HCT116 (cell line): ENCODE data around the gene DHRS13. TPM values are rescaled to one million over a fixed set of nuclear protein-coding genes. Genes with fewer than 3 reads are reported as not detected.

Source experiments
- ATAC-seq: fragments of 200-7000 bp; cut with Tn5 transposase; 2 replicates; pipeline ENCODE4 v1.9.1; 2020; ENCODE audit warnings: mild to moderate bottlenecking, moderate library complexity
- BruUV-seq: library from RNA; stranded (reverse); fragments of 400-500 nt; replicated peaks from 2 replicates; lab custom pipeline; 2021; lab: Mats Ljungman, UMichigan
- CTCF ChIA-PET: fragments of 300-600 bp; sonication (Branson Sonifier 250); formaldehyde crosslinking; loops from one replicate; lab custom pipeline; 2021; ENCODE audit warnings: antibody characterized with exemption; lab: Charles Lee
- POLR2A ChIA-PET: fragments of 300-600, 350-600 bp; sonication (Branson Sonifier 250); formaldehyde crosslinking; loops from one replicate; lab custom pipeline; 2021; ENCODE audit warnings: antibody characterized with exemption; lab: Charles Lee
- RAD21 ChIA-PET, 2 experiments: fragments of 300-600 bp; sonication (Branson Sonifier 250); formaldehyde crosslinking; loops; one replicate each; lab custom pipeline; 2023; ENCODE audit warnings: low total read pairs in 2 of 2; ENCODE audit not compliant: uncharacterized antibody in 2 of 2, unreplicated experiment in 2 of 2, low non-redundant PET in 1 of 2; lab: Charles Lee
- DNase-seq: peaks from one replicate; pipeline ENCODE4 v3.0.0-alpha.2; 2010; ENCODE audit warnings: low read depth, low spot score
- H2AFZ ChIP-seq: fragments of 200-600 bp; shearing (Covaris generic), sonication (generic); 2 replicates; pipeline ENCODE4 v1.6.1; 2017; ENCODE audit warnings: low read depth, mixed run types, mixed read lengths, antibody characterized with exemption, low read length; ENCODE audit not compliant: poor library complexity, severe bottlenecking
- H3K27ac ChIP-seq: 2 replicates; pipeline ENCODE4 v1.5.1; 2012; ENCODE audit warnings: low read depth, low read length
- H3K27me3 ChIP-seq: fragments of 200-600 bp; sonication (generic); 2 replicates; pipeline ENCODE4 v1.6.1; 2016; ENCODE audit warnings: mixed run types, low read length, mixed read lengths; ENCODE audit not compliant: insufficient read depth
- H3K36me3 ChIP-seq, 2 experiments: fragments of 200-500 bp in 1 of 2; fragments of 200-600 bp in 1 of 2; sonication (Bioruptor generic) in 1 of 2; sonication (generic) in 1 of 2; 2 replicates each; pipeline versions ENCODE4 v1.5.1 to v1.6.1; 2014 to 2016; ENCODE audit warnings: low read length in 2 of 2, inconsistent platforms in 1 of 2, mixed read lengths in 1 of 2, mixed run types in 1 of 2; ENCODE audit not compliant: insufficient read depth in 2 of 2, control insufficient read depth in 1 of 2
- H3K4me1 ChIP-seq, 2 experiments: fragments of 200-600 bp in 1 of 2; sonication (generic) in 1 of 2; 2 replicates each; pipeline versions ENCODE4 v1.5.1 to v1.6.1; 2012 to 2017; ENCODE audit warnings: low read length in 2 of 2, inconsistent platforms in 1 of 2, mild to moderate bottlenecking in 1 of 2, mixed read lengths in 1 of 2, mixed run types in 1 of 2, moderate library complexity in 1 of 2; ENCODE audit not compliant: insufficient read depth in 2 of 2, control insufficient read depth in 1 of 2
- H3K4me2 ChIP-seq: fragments of 200-600 bp; sonication (generic); 2 replicates; pipeline ENCODE4 v1.6.1; 2017; ENCODE audit warnings: mixed run types, low read length, mixed read lengths
- H3K4me3 ChIP-seq, 2 experiments: fragments of 200-600 bp in 1 of 2; sonication (generic) in 1 of 2; replicated peaks in 1 of 2; 2 replicates each; pipeline ENCODE4 v1.5.1; 2011 to 2016; ENCODE audit warnings: low read length in 2 of 2, control low read depth in 1 of 2, low read depth in 1 of 2, mild to moderate bottlenecking in 1 of 2, mixed read lengths in 1 of 2, mixed run types in 1 of 2
- H3K79me2 ChIP-seq: fragments of 200-600 bp; sonication (generic); 2 replicates; pipeline ENCODE4 v1.6.1; 2017; ENCODE audit warnings: mild to moderate bottlenecking, mixed run types, low read length, moderate library complexity, mixed read lengths; ENCODE audit not compliant: insufficient read depth
- H3K9ac ChIP-seq: fragments of 200-600 bp; sonication (generic); 2 replicates; pipeline ENCODE4 v1.6.1; 2016; ENCODE audit warnings: low read length, mixed read lengths
- H3K9me2 ChIP-seq: fragments of 200-600 bp; sonication (generic), shearing (Covaris generic); 2 replicates; pipeline ENCODE4 v1.6.1; 2017; ENCODE audit warnings: mixed run types, mild to moderate bottlenecking, moderate library complexity; ENCODE audit not compliant: insufficient read depth
- H3K9me3 ChIP-seq, 2 experiments: fragments of 200-500 bp in 1 of 2; fragments of 200-600 bp in 1 of 2; sonication (Bioruptor generic) in 1 of 2; sonication (generic) in 1 of 2; 2 replicates each; pipeline ENCODE4 v1.6.1; 2014 to 2017; ENCODE audit warnings: low read length in 2 of 2, mixed read lengths in 2 of 2, inconsistent platforms in 1 of 2, low read depth in 1 of 2, mild to moderate bottlenecking in 1 of 2, mixed run types in 1 of 2, moderate library complexity in 1 of 2; ENCODE audit not compliant: control insufficient read depth in 1 of 2, insufficient read depth in 1 of 2
- H4K20me1 ChIP-seq: fragments of 200-600 bp; sonication (generic), shearing (Covaris generic); 2 replicates; pipeline ENCODE4 v1.6.1; 2017; ENCODE audit warnings: mixed run types, mild to moderate bottlenecking, moderate library complexity; ENCODE audit not compliant: insufficient read depth
- ATF3 ChIP-seq: IDR thresholded peaks from 2 replicates; pipeline ENCODE4 v1.6.1; 2012
- CEBPB ChIP-seq: IDR thresholded peaks from 2 replicates; pipeline ENCODE4 v1.6.1; 2012; ENCODE audit warnings: low read depth
- EGR1 ChIP-seq: IDR thresholded peaks from 2 replicates; pipeline ENCODE4 v1.6.1; 2012; ENCODE audit warnings: low read depth
- ELF1 ChIP-seq: IDR thresholded peaks from 2 replicates; pipeline ENCODE4 v1.6.1; 2012; ENCODE audit warnings: low read depth, borderline replicate concordance
- EZH2 ChIP-seq: fragments of 200-600 bp; sonication (generic); IDR thresholded peaks from 2 replicates; pipeline ENCODE4 v1.6.1; 2017; ENCODE audit warnings: antibody characterized with exemption, mixed run types
- EZH2phosphoT487 ChIP-seq: fragments of 200-600 bp; IDR thresholded peaks from 2 replicates; pipeline ENCODE4 v1.6.1; 2018; ENCODE audit warnings: antibody characterized with exemption, borderline replicate concordance
- JUND ChIP-seq: IDR thresholded peaks from 2 replicates; pipeline ENCODE4 v1.6.1; 2012
- POLR2A ChIP-seq: IDR thresholded peaks from 2 replicates; pipeline ENCODE4 v1.7.0; 2011; ENCODE audit warnings: borderline replicate concordance; ENCODE audit not compliant: insufficient read depth, insufficient read length; ENCODE audit errors: extremely low read depth
- SP1 ChIP-seq: IDR thresholded peaks from 2 replicates; pipeline ENCODE4 v1.6.1; 2012; ENCODE audit warnings: low read depth
- YY1 ChIP-seq: IDR thresholded peaks from 2 replicates; pipeline ENCODE4 v1.6.1; 2011; ENCODE audit warnings: low read length, low read depth, moderate library complexity, mild to moderate bottlenecking; ENCODE audit not compliant: insufficient replicate concordance; ENCODE audit errors: extremely low read depth
- ZBTB33 ChIP-seq: IDR thresholded peaks from 2 replicates; pipeline ENCODE4 v1.6.1; 2011; ENCODE audit warnings: mild to moderate bottlenecking, low read length, moderate library complexity; ENCODE audit not compliant: insufficient replicate concordance; ENCODE audit errors: extremely low read depth
- intact Hi-C: fragments of 100-400 bp; cut with micrococcal nuclease; formaldehyde crosslinking; loops from 2 replicates; pipeline ENCODE4 v1.10.0; 2022
- total RNA-seq: library from RNA; stranded (reverse); gene quantifications from one replicate; pipeline ENCODE4 v1.2.1, GENCODE V29; 2021; ENCODE audit not compliant: unreplicated experiment
- TF ChIP-seq, protein P1 (sequence below), 3 experiments: fragments of 200-600 bp in 1 of 3; sonication (generic) in 1 of 3; IDR thresholded peaks in 2 of 3; conservative IDR thresholded peaks in 1 of 3; 2 replicates each; pipeline ENCODE4 v1.5.1; 2012 to 2017; ENCODE audit warnings: low read depth in 2 of 3, low read length in 2 of 3, antibody characterized with exemption in 1 of 3, borderline replicate concordance in 1 of 3, control low read depth in 1 of 3, mild to moderate bottlenecking in 1 of 3, mixed read lengths in 1 of 3, mixed run types in 1 of 3, moderate library complexity in 1 of 3; ENCODE audit not compliant: insufficient read depth in 1 of 3

DHRS13 gene
- total RNA-seq, 1 experiment from 2014 or later: 13.5 TPM

DNA sequence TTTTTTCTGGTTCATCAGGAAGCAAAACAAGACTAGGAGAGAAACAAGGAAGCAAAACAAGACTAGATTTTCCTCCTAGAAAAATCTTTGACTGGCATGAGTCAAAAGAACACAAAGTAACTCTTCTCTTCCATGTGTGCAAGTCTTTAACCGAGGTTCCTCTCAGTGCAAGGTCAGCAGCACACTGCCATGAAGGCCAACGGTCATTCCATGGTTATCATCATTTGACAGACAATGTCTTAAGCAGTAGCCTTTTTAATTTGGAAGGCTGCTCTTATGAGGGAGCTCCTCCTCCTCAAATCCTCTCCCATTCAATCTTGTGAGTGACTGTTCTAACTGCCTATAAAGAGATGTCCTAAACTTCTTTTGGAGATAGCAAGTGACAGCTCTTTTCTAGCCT is 15.4 kb upstream of the DHRS13 start:
- Histone ChIP-seq H3K27ac (no peak overlapping the region), H2AFZ (no peak overlapping the region), H3K4me3 (no peak overlapping the region), H3K9me2 (no peaks in the 10 kb centered on the region), H3K27me3 (no peaks in the 10 kb centered on the region), H3K4me1 (no peaks in the 10 kb centered on the region), H3K9ac (no peak overlapping the region), H4K20me1 (no peaks in the 10 kb centered on the region), H3K4me2 (no peak overlapping the region), H3K36me3 (peaks cover 59 to 70% of the 10 kb centered on the region in 2 experiments), H3K79me2 (no peaks in the 10 kb centered on the region), H3K9me3 (no peaks in the 10 kb centered on the region)
- ChIA-PET RAD21 (no interaction called here), CTCF (interaction anchor here (1.6 kb wide), 1 partner anchor 11 kb away, joined by 4 read pairs; no protein-coding TSS in a partner anchor), POLR2A (interaction anchor here (1.1 kb wide), 1 partner anchor 21 kb away, joined by 3 read pairs; no protein-coding TSS in a partner anchor)
- intact Hi-C loops: no loop called here
- BruUV-seq: no TSS peak
- TF ChIP-seq ATF3: no peak
- TF ChIP-seq, protein P1, sequence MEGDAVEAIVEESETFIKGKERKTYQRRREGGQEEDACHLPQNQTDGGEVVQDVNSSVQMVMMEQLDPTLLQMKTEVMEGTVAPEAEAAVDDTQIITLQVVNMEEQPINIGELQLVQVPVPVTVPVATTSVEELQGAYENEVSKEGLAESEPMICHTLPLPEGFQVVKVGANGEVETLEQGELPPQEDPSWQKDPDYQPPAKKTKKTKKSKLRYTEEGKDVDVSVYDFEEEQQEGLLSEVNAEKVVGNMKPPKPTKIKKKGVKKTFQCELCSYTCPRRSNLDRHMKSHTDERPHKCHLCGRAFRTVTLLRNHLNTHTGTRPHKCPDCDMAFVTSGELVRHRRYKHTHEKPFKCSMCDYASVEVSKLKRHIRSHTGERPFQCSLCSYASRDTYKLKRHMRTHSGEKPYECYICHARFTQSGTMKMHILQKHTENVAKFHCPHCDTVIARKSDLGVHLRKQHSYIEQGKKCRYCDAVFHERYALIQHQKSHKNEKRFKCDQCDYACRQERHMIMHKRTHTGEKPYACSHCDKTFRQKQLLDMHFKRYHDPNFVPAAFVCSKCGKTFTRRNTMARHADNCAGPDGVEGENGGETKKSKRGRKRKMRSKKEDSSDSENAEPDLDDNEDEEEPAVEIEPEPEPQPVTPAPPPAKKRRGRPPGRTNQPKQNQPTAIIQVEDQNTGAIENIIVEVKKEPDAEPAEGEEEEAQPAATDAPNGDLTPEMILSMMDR (IDR thresholded peaks at IDR 0.05 in 2 of 3, conservative IDR thresholded peaks at IDR 0.05 in 1 of 3; ENCODE audit: borderline replicate concordance in 1 of 3, insufficient read depth in 1 of 3, low read depth in 2 of 3, low read length in 2 of 3): no peak
- ATAC-seq (no peak), DNase-seq (no peak)

GRCh38 chr17:28917465-28917864 is 14.6 kb upstream of the DHRS13 start:
- H3K79me2 ChIP-seq: no peaks in the 10 kb centered on the region
- H4K20me1 ChIP-seq: no peaks in the 10 kb centered on the region
- H3K9me3 ChIP-seq: no peaks in the 10 kb centered on the region
- ChIA-PET CTCF (interaction anchor here (1.6 kb wide), 1 partner anchor 10 kb away, joined by 4 read pairs; no protein-coding TSS in a partner anchor), POLR2A (interaction anchor here (1.1 kb wide), 1 partner anchor 22 kb away, joined by 3 read pairs; no protein-coding TSS in a partner anchor), RAD21 (no interaction called here)
- no peaks in the 10 kb centered on the region for H3K27me3 ChIP-seq
- no peak for DNase-seq
- no peak for ATAC-seq
- H3K4me2 ChIP-seq: no peak overlapping the region
- intact Hi-C loops: no loop called here
- BruUV-seq: no TSS peak
- peaks cover 67 to 72% of the 10 kb centered on the region in 2 experiments for H3K36me3 ChIP-seq
- H3K4me1 ChIP-seq: no peaks in the 10 kb centered on the region
- H3K4me3 ChIP-seq: no peak overlapping the region
- H2AFZ ChIP-seq: no peak overlapping the region
- no peak overlapping the region for H3K27ac ChIP-seq
- no peak overlapping the region for H3K9ac ChIP-seq
- no peaks in the 10 kb centered on the region for H3K9me2 ChIP-seq
- no peak for TF ChIP-seq ATF3
- TF ChIP-seq CEBPB: no peak
- TF ChIP-seq, protein P1 (IDR thresholded peaks at IDR 0.05 in 2 of 3, conservative IDR thresholded peaks at IDR 0.05 in 1 of 3; ENCODE audit: borderline replicate concordance in 1 of 3, insufficient read depth in 1 of 3, low read depth in 2 of 3, low read length in 2 of 3): no peak
- TF ChIP-seq ZBTB33: no peak
- TF ChIP-seq EZH2phosphoT487: no peak
- TF ChIP-seq EGR1: no peak
- TF ChIP-seq ELF1: no peak
- no peak for TF ChIP-seq POLR2A
- no peak for TF ChIP-seq YY1
- TF ChIP-seq JUND: no peak
- no peak for TF ChIP-seq EZH2
- TF ChIP-seq SP1: no peak
